ENCODE data around the gene CAMSAP2. TPM values are rescaled to one million over a fixed set of nuclear protein-coding genes. Genes with fewer than 3 reads are reported as not detected.

Gene CAMSAP2
- total RNA-seq, 1 experiment from 2014 or later = 25.0 TPM

DNA sequence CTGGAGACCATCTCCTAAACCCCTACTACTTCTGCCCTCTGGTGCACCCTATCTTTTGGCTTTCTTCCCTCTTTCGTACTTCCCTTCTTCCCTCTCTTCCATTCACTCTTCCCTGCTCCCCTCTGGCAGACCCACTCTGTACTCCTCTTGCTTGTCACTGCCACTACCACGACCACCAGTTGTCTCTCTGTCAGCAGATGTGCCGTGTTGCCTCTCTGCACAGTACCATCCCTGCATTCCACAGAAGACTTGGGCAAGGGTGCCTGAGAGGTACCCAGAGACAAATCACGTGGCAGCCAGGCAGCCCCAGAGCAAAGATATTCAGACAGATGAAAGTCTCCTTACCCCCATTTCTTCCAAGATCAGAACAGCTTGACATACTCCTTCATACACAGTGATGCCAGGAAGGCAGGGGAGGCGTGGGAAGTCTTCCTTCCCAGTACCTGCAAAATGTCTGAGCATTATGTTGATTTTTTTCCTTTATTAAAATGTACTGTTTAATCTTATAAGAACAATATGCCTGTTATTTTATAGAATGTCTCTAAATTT is 15.0 kb downstream of the CAMSAP2 start:
- H3K9me2 ChIP-seq (ENCODE audit: insufficient read depth) = no peaks in the 10 kb centered on the region
- POLR2A ChIA-PET = no interaction called here
- H4K20me1 ChIP-seq (ENCODE audit: insufficient read depth) = peaks cover 4% of the 10 kb centered on the region; the same call in 1 of the 2 replicates
- H3K27ac ChIP-seq (ENCODE audit: low read depth, low read length) = no peak overlapping the region
- H3K36me3 ChIP-seq (ENCODE audit: control insufficient read depth in 1 of 2, insufficient read depth in 2 of 2, low read length in 2 of 2) = no peaks in the 10 kb centered on the region
- H3K4me3 ChIP-seq (replicated peaks in 1 of 2; ENCODE audit: low read depth in 1 of 2, low read length in 2 of 2) = no peak overlapping the region
- CTCF ChIA-PET = no interaction called here
- RAD21 ChIA-PET (ENCODE audit: low non-redundant PET in 1 of 2, low total read pairs in 2 of 2, uncharacterized antibody in 2 of 2, unreplicated experiment in 2 of 2) = no interaction called here
- peaks cover 13 to 36% of the 10 kb centered on the region in 2 experiments for H3K4me1 ChIP-seq (ENCODE audit: control insufficient read depth in 1 of 2, insufficient read depth in 2 of 2, low read length in 2 of 2)
- TF ChIP-seq SRF (IDR thresholded peaks at IDR 0.05; ENCODE audit: low read depth) (no peak), TCF7L2 (IDR thresholded peaks at IDR 0.05; ENCODE audit: borderline replicate concordance, extremely low read depth, insufficient read depth, insufficient read length) (no peak), ELF1 (IDR thresholded peaks at IDR 0.05; ENCODE audit: borderline replicate concordance, low read depth) (no peak), RAD21 (IDR thresholded peaks at IDR 0.05; ENCODE audit: low read depth) (no peak), EGR1 (IDR thresholded peaks at IDR 0.05; ENCODE audit: low read depth) (no peak), ZNF274 (IDR thresholded peaks at IDR 0.05; ENCODE audit: low read depth, low read length) (no peak), POLR2AphosphoS5 (IDR thresholded peaks at IDR 0.05; ENCODE audit: low read depth, low read length) (no peak), POLR2A (IDR thresholded peaks at IDR 0.05; ENCODE audit: borderline replicate concordance, extremely low read depth, insufficient read depth, insufficient read length) (no peak), SP1 (IDR thresholded peaks at IDR 0.05; ENCODE audit: low read depth) (no peak), FOSL1 (IDR thresholded peaks at IDR 0.05; ENCODE audit: low read depth) (no peak)
- TF ChIP-seq, protein P1, sequence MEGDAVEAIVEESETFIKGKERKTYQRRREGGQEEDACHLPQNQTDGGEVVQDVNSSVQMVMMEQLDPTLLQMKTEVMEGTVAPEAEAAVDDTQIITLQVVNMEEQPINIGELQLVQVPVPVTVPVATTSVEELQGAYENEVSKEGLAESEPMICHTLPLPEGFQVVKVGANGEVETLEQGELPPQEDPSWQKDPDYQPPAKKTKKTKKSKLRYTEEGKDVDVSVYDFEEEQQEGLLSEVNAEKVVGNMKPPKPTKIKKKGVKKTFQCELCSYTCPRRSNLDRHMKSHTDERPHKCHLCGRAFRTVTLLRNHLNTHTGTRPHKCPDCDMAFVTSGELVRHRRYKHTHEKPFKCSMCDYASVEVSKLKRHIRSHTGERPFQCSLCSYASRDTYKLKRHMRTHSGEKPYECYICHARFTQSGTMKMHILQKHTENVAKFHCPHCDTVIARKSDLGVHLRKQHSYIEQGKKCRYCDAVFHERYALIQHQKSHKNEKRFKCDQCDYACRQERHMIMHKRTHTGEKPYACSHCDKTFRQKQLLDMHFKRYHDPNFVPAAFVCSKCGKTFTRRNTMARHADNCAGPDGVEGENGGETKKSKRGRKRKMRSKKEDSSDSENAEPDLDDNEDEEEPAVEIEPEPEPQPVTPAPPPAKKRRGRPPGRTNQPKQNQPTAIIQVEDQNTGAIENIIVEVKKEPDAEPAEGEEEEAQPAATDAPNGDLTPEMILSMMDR (IDR thresholded peaks at IDR 0.05 in 2 of 3, conservative IDR thresholded peaks at IDR 0.05 in 1 of 3; ENCODE audit: borderline replicate concordance in 1 of 3, insufficient read depth in 1 of 3, low read depth in 2 of 3, low read length in 2 of 3) = no peak
- H3K27me3 ChIP-seq (ENCODE audit: insufficient read depth, low read length) = no peaks in the 10 kb centered on the region
- H3K4me2 ChIP-seq (ENCODE audit: low read length) = no peak overlapping the region
- DNase-seq (ENCODE audit: low read depth, low spot score) (no peak), ATAC-seq (no peak)
- H2AFZ ChIP-seq (ENCODE audit: low read depth, low read length, poor library complexity, severe bottlenecking) = no peak overlapping the region
- H3K9me3 ChIP-seq (ENCODE audit: control insufficient read depth in 1 of 2, insufficient read depth in 1 of 2, low read depth in 1 of 2, low read length in 2 of 2) = no peaks in the 10 kb centered on the region
- no peak overlapping the region for H3K9ac ChIP-seq (ENCODE audit: low read length)
- intact Hi-C loops (cut with micrococcal nuclease) = no loop called here
- H3K79me2 ChIP-seq (ENCODE audit: insufficient read depth, low read length) = peaks cover 81% of the 10 kb centered on the region
- no TSS peak for BruUV-seq (replicated peaks)
